Measurements from ENCODE around the gene SPARC. TPM values are rescaled to one million over a fixed set of nuclear protein-coding genes. Genes with fewer than 3 reads are reported as not detected.

The SPARC gene
- total and polyA plus RNA-seq, 2 donors (not counting 1 experiment from before 2014, with no cell fraction given): 0.45 TPM; not detected in 1

- no peak overlapping the region for H3K9ac ChIP-seq (ENCODE audit: low read length)
Measured at GRCh38 chr5:151670953-151671636, 15.6 kb downstream of the SPARC start.

More at GRCh38 chr5:151670953-151671636, 15.6 kb downstream of the SPARC start:
- no peak overlapping the region for H3K4me2 ChIP-seq (replicated peaks; ENCODE audit: low read depth, low read length, poor library complexity, severe bottlenecking)
- no peaks in the 10 kb centered on the region for H3K27me3 ChIP-seq (replicated peaks in 1 of 4; ENCODE audit: control extremely low read depth in 1 of 4, control insufficient read depth in 3 of 4, insufficient read depth in 4 of 4, low read length in 3 of 4)
- H3K4me3 ChIP-seq (ENCODE audit: control extremely low read depth in 1 of 5, extremely low read depth in 1 of 5, insufficient read depth in 1 of 5, low read depth in 2 of 5, low read length in 4 of 5): no peak overlapping the region
- H3K27ac ChIP-seq (ENCODE audit: low read length in 2 of 2): no peak overlapping the region
- no peak overlapping the region for H3K27ac Mint-ChIP-seq
- no peak overlapping the region for H2AFZ ChIP-seq (ENCODE audit: insufficient read depth, low read depth, low read length, poor library complexity, severe bottlenecking)
- no peaks in the 10 kb centered on the region for H3K27me3 Mint-ChIP-seq
- H3K4me1 ChIP-seq (ENCODE audit: control insufficient read depth in 2 of 2, insufficient read depth in 2 of 2, low read length in 2 of 2): no peaks in the 10 kb centered on the region
- H3K4me1 Mint-ChIP-seq: no peaks in the 10 kb centered on the region
- CTCF ChIA-PET: interaction anchor here (1.2 to 2.1 kb wide), 3 partner anchors 10 to 19 kb away, joined by 5 to 6 read pairs (median 5); no protein-coding TSS in a partner anchor
- 63% methylated on average over 2 of the region's 6 CpGs for WGBS (ENCODE audit: insufficient coverage)
- H3K9me3 ChIP-seq (ENCODE audit: control extremely low read depth in 1 of 3, control insufficient read depth in 2 of 3, insufficient read depth in 1 of 3, low read length in 2 of 3): no peaks in the 10 kb centered on the region
- DNase-seq (no peak), ATAC-seq (ENCODE audit: low read depth) (no peak)
- POLR2A ChIA-PET: no interaction called here
- TF ChIP-seq EZH2 (IDR thresholded peaks at IDR 0.05; ENCODE audit: borderline replicate concordance, insufficient read depth, low read depth, low read length, poor library complexity, severe bottlenecking) (no peak), CTCF (IDR thresholded peaks at IDR 0.05) (no peak)
- H4K20me1 ChIP-seq (ENCODE audit: control insufficient read depth, insufficient read depth, low read length, poor library complexity, severe bottlenecking): no peaks in the 10 kb centered on the region
- no peak overlapping the region for H3K4me3 Mint-ChIP-seq
- no peaks in the 10 kb centered on the region for H3K36me3 ChIP-seq (replicated peaks in 1 of 2; ENCODE audit: control extremely low read depth in 1 of 2, control insufficient read depth in 1 of 2, extremely low read depth in 1 of 2, insufficient read depth in 2 of 2, low read length in 1 of 2)
- no peaks in the 10 kb centered on the region for H3K79me2 ChIP-seq (ENCODE audit: control insufficient read depth, insufficient read depth, low read length)
- no peaks in the 10 kb centered on the region for H3K9me3 Mint-ChIP-seq (ENCODE audit: insufficient read depth)
- intact Hi-C loops (cut with micrococcal nuclease): no loop called here

Measured in B cell (primary cell).